WERI-Rb-1 (cell line): ENCODE results near the gene PTPN11.

Source experiments
- DNase-seq: peaks from one replicate; pipeline ENCODE4 v3.0.0-alpha.2; 2020
- H3K27ac ChIP-seq: fragments of 250-450 bp; sonication (Bioruptor Pico); 2 replicates; pipeline ENCODE4 v1.5.1; 2020; ENCODE audit warnings: mild to moderate bottlenecking, moderate library complexity
- H3K27me3 ChIP-seq: fragments of 250-450 bp; sonication (Bioruptor Pico); 2 replicates; pipeline ENCODE4 v1.5.1; 2021; ENCODE audit warnings: mild to moderate bottlenecking, low read depth, moderate library complexity; ENCODE audit not compliant: insufficient read depth, severe bottlenecking
- H3K36me3 ChIP-seq: fragments of 250-450 bp; sonication (Bioruptor Pico); 2 replicates; pipeline ENCODE4 v1.5.1; 2020; ENCODE audit warnings: mild to moderate bottlenecking, moderate library complexity
- H3K4me3 ChIP-seq: 2 replicates; pipeline ENCODE4 v1.5.1; 2011; ENCODE audit warnings: low read depth, mild to moderate bottlenecking, control low read depth, low read length
- H3K9me3 ChIP-seq: fragments of 250-450 bp; sonication (Bioruptor Pico); 2 replicates; pipeline ENCODE4 v1.5.1; 2021; ENCODE audit warnings: mild to moderate bottlenecking, moderate library complexity; ENCODE audit not compliant: severe bottlenecking
- TF ChIP-seq, protein P1 (sequence below): IDR thresholded peaks from 2 replicates; pipeline ENCODE4 v1.5.1; 2011; ENCODE audit warnings: low read depth, mild to moderate bottlenecking, control low read depth, inconsistent platforms, low read length

The PTPN11 gene

DNA sequence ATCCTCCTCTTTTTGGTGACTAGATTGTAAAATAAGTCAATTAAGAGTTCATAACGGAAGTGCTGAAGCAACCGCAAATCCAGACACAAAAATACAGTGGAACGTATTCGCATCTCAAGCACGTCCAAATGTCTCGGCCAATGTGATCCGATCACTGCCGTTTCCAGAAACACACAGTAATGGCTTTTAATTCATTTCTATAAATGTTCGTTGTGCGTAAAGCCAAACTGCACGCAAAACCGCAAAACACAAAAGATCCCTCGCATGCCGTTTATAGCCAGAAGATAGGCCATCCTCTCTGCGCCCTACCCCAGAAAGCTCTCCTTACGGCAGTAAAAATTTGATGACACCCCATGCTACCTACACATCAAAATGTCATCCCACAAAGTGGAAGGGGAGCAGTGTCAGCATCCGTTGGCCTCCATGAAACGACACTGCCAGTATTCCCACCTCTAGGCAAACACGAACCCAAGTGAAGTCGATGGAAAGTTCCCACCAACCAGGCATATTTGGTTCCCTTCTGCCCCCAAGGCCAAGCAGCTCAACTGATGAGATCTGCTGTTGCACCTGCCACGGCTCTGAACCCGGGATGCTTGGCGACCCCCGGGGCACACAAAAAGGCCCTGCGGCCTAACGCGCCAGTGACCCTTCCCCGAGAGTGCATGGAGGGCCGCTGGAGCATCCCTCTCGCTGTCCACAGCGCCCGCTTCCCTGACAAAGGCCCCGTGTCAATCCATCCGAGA lies 37.9 kb upstream of the PTPN11 start:
- peak overlapping the region; percentile 87 for H3K27ac ChIP-seq
- peaks cover 3% of the 10 kb centered on the region; the same call in 1 of the 2 replicates for H3K36me3 ChIP-seq
- H3K4me3 ChIP-seq = peak overlapping the region; percentile 57
- H3K27me3 ChIP-seq = no peaks in the 10 kb centered on the region
- peak; percentile 13 for DNase-seq
- TF ChIP-seq, protein P1, sequence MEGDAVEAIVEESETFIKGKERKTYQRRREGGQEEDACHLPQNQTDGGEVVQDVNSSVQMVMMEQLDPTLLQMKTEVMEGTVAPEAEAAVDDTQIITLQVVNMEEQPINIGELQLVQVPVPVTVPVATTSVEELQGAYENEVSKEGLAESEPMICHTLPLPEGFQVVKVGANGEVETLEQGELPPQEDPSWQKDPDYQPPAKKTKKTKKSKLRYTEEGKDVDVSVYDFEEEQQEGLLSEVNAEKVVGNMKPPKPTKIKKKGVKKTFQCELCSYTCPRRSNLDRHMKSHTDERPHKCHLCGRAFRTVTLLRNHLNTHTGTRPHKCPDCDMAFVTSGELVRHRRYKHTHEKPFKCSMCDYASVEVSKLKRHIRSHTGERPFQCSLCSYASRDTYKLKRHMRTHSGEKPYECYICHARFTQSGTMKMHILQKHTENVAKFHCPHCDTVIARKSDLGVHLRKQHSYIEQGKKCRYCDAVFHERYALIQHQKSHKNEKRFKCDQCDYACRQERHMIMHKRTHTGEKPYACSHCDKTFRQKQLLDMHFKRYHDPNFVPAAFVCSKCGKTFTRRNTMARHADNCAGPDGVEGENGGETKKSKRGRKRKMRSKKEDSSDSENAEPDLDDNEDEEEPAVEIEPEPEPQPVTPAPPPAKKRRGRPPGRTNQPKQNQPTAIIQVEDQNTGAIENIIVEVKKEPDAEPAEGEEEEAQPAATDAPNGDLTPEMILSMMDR = no peak
- no peaks in the 10 kb centered on the region for H3K9me3 ChIP-seq

DNA sequence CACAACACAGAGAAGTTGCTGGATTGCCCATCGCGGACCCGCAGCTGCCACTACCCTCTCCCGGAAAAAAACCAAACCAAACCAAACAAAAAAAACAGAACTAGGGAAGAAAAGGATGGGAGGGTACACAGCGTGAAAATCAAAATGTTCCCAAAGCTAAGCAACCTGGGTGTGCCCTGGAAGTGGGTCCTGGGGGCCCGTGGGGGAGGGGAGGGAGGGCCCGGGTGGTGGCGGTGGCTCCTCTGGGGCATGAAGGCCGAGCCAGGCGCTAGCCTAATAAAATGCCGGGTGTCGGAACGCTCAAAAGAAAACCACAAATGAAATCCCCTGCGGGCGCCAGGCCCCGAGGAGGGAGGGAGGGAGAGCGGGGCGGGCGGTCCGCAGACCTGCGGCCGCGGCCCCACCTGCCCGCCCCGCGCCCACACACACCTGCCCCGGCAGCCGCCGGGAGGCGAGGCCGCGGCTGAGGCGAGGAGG lies 37.3 kb upstream of the PTPN11 start:
- peaks cover 3% of the 10 kb centered on the region; the same call in 1 of the 2 replicates for H3K36me3 ChIP-seq
- H3K4me3 ChIP-seq = peak overlapping the region; percentile 57
- TF ChIP-seq, protein P1 = no peak
- DNase-seq = peak; percentile 34
- H3K27ac ChIP-seq = peak overlapping the region; percentile 87
- no peaks in the 10 kb centered on the region for H3K9me3 ChIP-seq
- H3K27me3 ChIP-seq = no peaks in the 10 kb centered on the region

DNA sequence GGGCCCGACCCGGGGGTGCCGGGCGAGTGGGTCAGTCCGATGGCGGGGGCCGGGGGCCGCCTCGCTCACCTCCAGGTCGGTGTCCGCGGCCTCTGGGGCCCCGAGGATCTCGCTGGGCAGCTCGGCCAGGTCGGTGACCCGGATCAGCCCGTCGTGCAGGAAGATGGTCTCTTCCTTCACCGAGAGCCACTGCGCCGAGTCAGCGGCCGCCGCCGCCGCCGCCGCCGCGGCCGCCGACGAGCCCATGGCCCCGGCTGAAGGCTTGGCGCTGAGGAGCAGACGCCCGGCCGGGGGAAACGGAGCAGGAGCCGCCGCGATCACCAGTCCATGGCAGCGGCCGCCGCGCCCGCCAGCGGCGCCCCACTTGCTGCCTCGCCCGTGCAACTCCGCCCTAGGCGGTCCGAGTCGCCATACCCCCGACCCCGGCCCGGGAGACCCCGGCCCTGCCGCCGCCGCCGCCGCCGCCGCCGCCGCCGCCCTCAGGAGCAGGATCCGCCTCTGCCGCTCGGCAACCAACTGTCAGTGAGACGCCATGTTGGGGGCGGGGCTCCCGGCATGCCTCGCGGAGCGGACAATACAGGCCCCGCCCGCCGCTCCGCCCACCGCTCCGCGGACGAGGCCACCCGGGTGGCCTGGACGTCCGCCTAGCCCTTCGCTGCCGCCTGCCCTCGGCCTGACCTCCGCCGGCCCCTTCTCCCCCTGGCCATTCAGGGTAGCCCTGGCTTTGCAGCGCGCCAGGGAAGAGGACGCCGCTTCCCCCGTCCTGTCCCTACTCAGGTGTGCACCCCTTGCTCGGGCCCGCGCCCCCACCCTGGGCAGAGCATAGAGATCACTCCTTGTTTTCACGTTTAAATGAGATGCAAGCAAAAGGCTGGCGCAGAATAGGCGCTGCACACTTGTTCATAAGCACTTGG lies 36.6 kb upstream of the PTPN11 start, which contains the start of gene HECTD4:
TSS of gene HECTD4 (minus strand) at position 549 of the 914 bp plus-strand sequence. CDS start at position 246, 303 bp downstream.
- Histone ChIP-seq H3K4me3 (peak within 1 kb of the TSS; percentile 57), H3K27me3 (no peaks in the 10 kb centered on the region), H3K9me3 (no peaks in the 10 kb centered on the region), H3K36me3 (peaks cover 3% of the 10 kb centered on the region; the same call in 1 of the 2 replicates), H3K27ac (peak within 1 kb of the TSS; percentile 87)
- peak; percentile 95 for DNase-seq
- TF ChIP-seq, protein P1 = no peak

DNA sequence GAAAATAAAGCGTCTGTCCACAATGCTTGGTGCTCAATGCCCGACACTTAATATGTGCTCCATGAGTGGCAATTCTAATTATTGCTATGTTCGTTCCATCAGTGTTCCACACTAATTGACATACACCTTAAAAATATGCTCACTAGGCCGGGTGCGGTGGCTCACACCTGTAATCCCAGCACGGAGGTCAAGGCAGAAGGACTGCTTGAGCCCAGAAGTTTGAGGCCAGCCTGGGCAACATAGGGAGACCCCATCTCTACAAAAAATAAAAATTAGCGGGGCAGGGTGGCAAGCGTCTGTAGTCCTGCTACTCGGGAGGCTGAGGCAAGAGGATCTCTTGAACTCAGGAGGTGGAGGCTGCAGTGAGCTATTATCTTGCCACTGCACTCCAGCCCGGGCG lies 35.9 kb upstream of the PTPN11 start:
- peak overlapping the region; percentile 45 for H3K4me3 ChIP-seq

DNA sequence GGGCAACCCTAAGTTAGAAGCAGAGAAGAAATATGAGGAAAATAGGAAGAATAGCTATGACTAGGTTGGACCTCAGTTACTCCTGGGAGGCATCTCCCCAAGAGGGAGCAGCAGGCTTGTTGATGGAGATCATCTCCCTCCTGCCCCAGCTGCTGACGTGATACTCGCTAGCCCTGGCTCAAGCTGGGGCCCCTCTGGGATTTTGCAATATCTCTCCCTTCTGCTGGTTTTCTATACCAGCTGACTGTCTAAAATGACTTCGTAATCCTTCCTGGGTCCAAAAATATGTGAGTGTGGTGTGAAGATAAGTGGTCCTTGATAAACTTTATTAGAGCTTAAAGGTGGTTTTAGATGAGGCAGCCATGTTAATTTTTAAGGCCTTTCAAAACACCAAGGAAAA lies 32.0 kb upstream of the PTPN11 start:
- TF ChIP-seq, protein P1 = no peak
- DNase-seq = peak; percentile 19
- Histone ChIP-seq H3K4me3 (no peak overlapping the region), H3K36me3 (no peaks in the 10 kb centered on the region; the same call in 1 of the 2 replicates), H3K27me3 (no peaks in the 10 kb centered on the region), H3K27ac (peak overlapping the region; percentile 5; the same call in 1 of the 2 replicates), H3K9me3 (no peaks in the 10 kb centered on the region)

More for the DNA sequence above, 35.9 kb upstream of the PTPN11 start:
- Histone ChIP-seq H3K27me3 (no peaks in the 10 kb centered on the region), H3K36me3 (peaks cover 3% of the 10 kb centered on the region; the same call in 1 of the 2 replicates), H3K27ac (peak overlapping the region; percentile 87; the same call in 1 of the 2 replicates), H3K9me3 (no peaks in the 10 kb centered on the region)
- DNase-seq = no peak
- TF ChIP-seq, protein P1 = no peak
